Thoracic aorta (tissue), 2 donors: ENCODE results near the gene CSF1. TPM values are rescaled to one million over a fixed set of nuclear protein-coding genes. Genes with fewer than 3 reads are reported as not detected.
A peak's percentile ranks its signal among the peaks of the same experiment; 100 is the strongest.

Experiments used
- ATAC-seq: fragments of 150-250 bp; one replicate; pipeline ENCODE4 v1.8.0; 2017; ENCODE audit warnings: low read depth; ENCODE audit not compliant: insufficient number of reproducible peaks, low FRiP score
- DNase-seq: peaks from one replicate; pipeline ENCODE4 v3.0.0-alpha.2; 2020; ENCODE audit warnings: low spot score
- H3K27ac ChIP-seq, 2 donors: fragments of 200-600 bp; sonication (generic); 1 replicate in 1 of 2; 2 replicates in 1 of 2; pipeline ENCODE4 v1.5.1; 2016; ENCODE audit warnings: mild to moderate bottlenecking in 2 of 2, moderate library complexity in 2 of 2
- H3K27me3 ChIP-seq: fragments of 200-600 bp; sonication (generic); replicated peaks from 2 replicates; pipeline ENCODE4 v1.6.0; 2016; ENCODE audit warnings: mild to moderate bottlenecking; ENCODE audit not compliant: insufficient read depth
- H3K36me3 ChIP-seq: fragments of 200-600 bp; sonication (generic); one replicate; pipeline ENCODE4 v1.5.1; 2016
- H3K4me1 ChIP-seq, 2 donors: fragments of 200-600 bp; sonication (generic); 1 replicate in 1 of 2; 2 replicates in 1 of 2; pipeline versions ENCODE4 v1.5.1 to v1.6.0; 2016; ENCODE audit warnings: low read depth in 2 of 2, mild to moderate bottlenecking in 1 of 2; ENCODE audit not compliant: control insufficient read depth in 1 of 2
- H3K4me3 ChIP-seq: fragments of 200-600 bp; sonication (generic); 2 replicates; pipeline ENCODE4 v1.5.1; 2016; ENCODE audit warnings: mild to moderate bottlenecking
- H3K9me3 ChIP-seq: fragments of 200-600 bp; sonication (generic); 2 replicates; pipeline ENCODE4 v1.5.1; 2016
- CTCF ChIP-seq: fragments of 200-600 bp; sonication (generic); IDR thresholded peaks from one replicate; pipeline ENCODE4 v1.5.1; 2019; ENCODE audit warnings: antibody characterized with exemption
- total RNA-seq, 2 donors: library from RNA; depleted of rRNA; stranded (reverse); fragments of >200 nt; gene quantifications; one replicate each; pipeline versions ENCODE4 v1.1.0 to v1.2.3, GENCODE V29; 2016

Gene CSF1
- total RNA-seq, 2 donors from 2014 or later, result 146 to 171 TPM

- DNase-seq, result no peak
- no peak for TF ChIP-seq CTCF
- no peak for ATAC-seq
- Histone ChIP-seq H3K36me3 (no peaks in the 10 kb centered on the region), H3K27me3 (no peaks in the 10 kb centered on the region), H3K27ac (peak overlapping the region in 1 of 2 donors; percentile 78), H3K9me3 (no peaks in the 10 kb centered on the region), H3K4me3 (no peak overlapping the region), H3K4me1 (peaks cover 6 to 29% of the 10 kb centered on the region in 2 donors)
Observed at GRCh38 chr1:109884242-109884891, 26.3 kb upstream of the CSF1 start.

- ATAC-seq (no peak), DNase-seq (no peak)
- no peak for TF ChIP-seq CTCF
- Histone ChIP-seq H3K4me1 (peaks cover 6 to 27% of the 10 kb centered on the region in 2 donors), H3K27ac (no peak overlapping the region), H3K4me3 (no peak overlapping the region), H3K9me3 (no peaks in the 10 kb centered on the region), H3K27me3 (no peaks in the 10 kb centered on the region), H3K36me3 (no peaks in the 10 kb centered on the region)
Observed at GRCh38 chr1:109885589-109885988, 25.1 kb upstream of the CSF1 start.

- ATAC-seq (no peak), DNase-seq (no peak)
- Histone ChIP-seq H3K27ac (no peak overlapping the region), H3K27me3 (no peaks in the 10 kb centered on the region), H3K4me1 (peaks cover 6 to 27% of the 10 kb centered on the region in 2 donors), H3K36me3 (no peaks in the 10 kb centered on the region), H3K4me3 (no peak overlapping the region), H3K9me3 (no peaks in the 10 kb centered on the region)
- TF ChIP-seq CTCF, result no peak
Observed at GRCh38 chr1:109886827-109887226, 23.8 kb upstream of the CSF1 start.

GRCh38 chr1:109887271-109887670 is 23.4 kb upstream of the CSF1 start:
- Histone ChIP-seq H3K27ac (no peak overlapping the region), H3K36me3 (no peaks in the 10 kb centered on the region), H3K27me3 (no peaks in the 10 kb centered on the region), H3K9me3 (no peaks in the 10 kb centered on the region), H3K4me1 (peaks cover 6 to 23% of the 10 kb centered on the region in 2 donors), H3K4me3 (no peak overlapping the region)
- DNase-seq (no peak), ATAC-seq (no peak)
- TF ChIP-seq CTCF, result no peak

- no peak overlapping the region for H3K27ac ChIP-seq
- no peaks in the 10 kb centered on the region for H3K9me3 ChIP-seq
- no peak overlapping the region for H3K4me3 ChIP-seq
- no peak for ATAC-seq
- H3K27me3 ChIP-seq, result no peaks in the 10 kb centered on the region
- DNase-seq, result no peak
- no peak for TF ChIP-seq CTCF
- H3K36me3 ChIP-seq, result no peaks in the 10 kb centered on the region
- peaks cover 6 to 17% of the 10 kb centered on the region in 2 donors for H3K4me1 ChIP-seq
Observed at GRCh38 chr1:109887884-109888283, 22.8 kb upstream of the CSF1 start.
